HG03354 (cell line): ENCODE data around the gene PTPRN2.

Source experiments
- ATAC-seq: cut with Tn5 transposase; IDR thresholded peaks from one replicate; pipeline ENCODE4 v1.9.1; 2021; ENCODE audit warnings: mild to moderate bottlenecking; ENCODE audit not compliant: unreplicated experiment, poor library complexity, severe bottlenecking

Gene PTPRN2

GRCh38 chr7:158109364-158110033 is 478.1 kb downstream of the PTPRN2 start:
- no peak for ATAC-seq

DNA sequence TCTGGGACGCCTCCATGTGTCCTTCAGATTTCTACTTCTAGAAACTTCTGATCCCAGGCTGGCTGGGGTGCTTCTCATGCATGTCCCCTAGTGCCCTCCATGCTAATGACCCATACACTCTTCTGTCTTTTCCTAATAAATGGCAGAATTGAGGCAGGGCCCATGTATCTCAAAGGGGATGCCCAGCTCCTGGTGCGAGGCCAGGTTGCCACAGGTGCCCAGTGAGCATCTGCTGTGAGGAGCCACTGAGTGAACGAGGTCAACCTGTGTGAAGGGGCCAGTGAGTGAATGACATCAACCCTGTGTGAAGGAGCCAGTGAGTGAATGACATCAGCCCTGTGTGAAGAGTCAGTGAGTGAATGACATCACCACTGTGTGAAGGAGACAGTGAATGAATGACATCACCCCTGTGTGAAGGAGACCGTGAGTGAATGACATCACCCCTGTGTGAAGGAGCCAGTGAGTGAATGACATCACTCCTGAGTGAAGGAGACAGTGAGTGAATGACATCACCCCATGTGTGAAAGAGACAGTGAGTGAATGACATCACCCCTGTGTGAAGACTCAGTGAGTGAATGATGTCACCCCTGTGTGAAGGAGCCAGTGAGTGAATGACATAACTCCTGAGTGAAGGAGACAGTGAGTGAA is 478.9 kb downstream of the PTPRN2 start:
- no peak for ATAC-seq

- ATAC-seq = no peak
These were observed 479.8 kb downstream of the PTPRN2 start for GRCh38 chr7:158107806-158108205.

DNA sequence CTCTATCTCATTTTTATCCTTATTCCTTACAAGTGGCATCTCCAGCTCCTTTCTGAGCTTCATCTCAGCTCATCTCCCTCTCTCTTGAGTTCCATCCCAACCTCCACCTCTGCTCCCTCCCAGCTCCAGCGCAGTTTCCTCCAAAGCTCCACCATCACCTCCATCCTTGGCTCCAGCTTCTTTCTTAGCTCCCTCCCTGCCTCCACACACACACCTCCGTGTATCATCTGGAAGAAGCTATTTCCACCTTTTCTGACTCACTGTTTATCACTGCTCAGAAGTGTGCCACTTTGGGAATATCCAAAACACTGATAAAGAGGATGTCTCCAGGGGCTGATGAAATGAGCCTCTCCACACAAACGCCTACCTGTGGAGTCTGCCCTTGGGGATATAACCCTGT is 481.4 kb downstream of the PTPRN2 start:
- ATAC-seq = no peak

- no peak for ATAC-seq
These were observed 484.2 kb downstream of the PTPRN2 start for GRCh38 chr7:158103378-158103777.

DNA sequence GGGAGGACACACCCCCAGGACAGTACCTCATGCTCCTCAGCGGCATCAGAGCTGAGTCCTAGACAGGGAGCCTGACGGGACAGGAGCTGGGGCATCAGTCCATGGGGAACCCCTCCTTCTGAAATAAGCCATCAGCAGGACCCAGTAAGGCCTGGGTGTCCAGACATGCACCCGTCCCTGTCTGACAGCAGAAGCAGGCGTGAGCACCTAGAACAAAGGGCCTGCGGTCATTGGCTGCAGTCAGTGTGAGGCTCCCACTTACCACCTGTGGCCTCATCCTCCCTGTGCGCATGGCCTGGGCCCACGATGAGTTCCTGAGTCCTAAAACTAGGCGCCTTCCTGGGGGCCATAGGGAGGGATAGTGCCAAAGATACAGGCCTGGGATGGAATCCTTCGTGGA is 484.7 kb downstream of the PTPRN2 start:
- ATAC-seq = no peak

DNA sequence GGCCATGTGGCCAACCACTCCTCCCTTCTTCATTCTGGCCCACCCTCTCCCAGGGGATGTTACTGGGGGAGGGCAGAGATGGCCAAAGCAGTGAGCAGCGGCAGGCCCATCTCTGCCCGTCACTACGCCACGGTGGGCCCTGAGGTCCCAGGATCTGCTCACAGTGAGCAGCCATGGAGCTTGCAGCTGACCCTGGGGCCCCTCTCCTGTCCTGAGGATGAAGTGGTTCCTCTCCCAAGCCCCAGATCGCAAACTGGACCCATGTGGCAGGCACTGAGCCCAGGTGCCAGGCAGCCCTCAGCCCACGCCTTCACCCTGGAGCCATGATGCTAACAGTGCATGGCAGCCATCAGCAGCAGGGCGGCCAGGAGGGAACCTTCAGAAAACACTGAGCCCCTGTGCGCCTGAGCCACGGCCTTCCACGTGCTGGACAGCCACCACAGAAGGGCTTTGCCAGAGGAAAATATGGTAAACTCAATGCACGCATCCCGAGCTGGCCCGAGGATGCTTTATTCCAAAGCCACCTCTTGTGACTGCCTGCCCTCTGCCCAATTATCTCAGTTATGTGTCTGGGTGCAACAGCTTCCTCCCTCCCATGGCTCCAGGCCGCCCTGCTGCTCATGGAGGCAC is 485.7 kb downstream of the PTPRN2 start:
- ATAC-seq = no peak

GRCh38 chr7:158098125-158099030 is 489.2 kb downstream of the PTPRN2 start:
- no peak for ATAC-seq

GRCh38 chr7:158097453-158098124 is 490.0 kb downstream of the PTPRN2 start:
- ATAC-seq = no peak

- no peak for ATAC-seq
These were observed 490.5 kb downstream of the PTPRN2 start for GRCh38 chr7:158097106-158097452.

- ATAC-seq = no peak
These were observed 491.0 kb downstream of the PTPRN2 start for GRCh38 chr7:158096582-158096981.

GRCh38 chr7:158094671-158095226 is 492.9 kb downstream of the PTPRN2 start:
- ATAC-seq = no peak

DNA sequence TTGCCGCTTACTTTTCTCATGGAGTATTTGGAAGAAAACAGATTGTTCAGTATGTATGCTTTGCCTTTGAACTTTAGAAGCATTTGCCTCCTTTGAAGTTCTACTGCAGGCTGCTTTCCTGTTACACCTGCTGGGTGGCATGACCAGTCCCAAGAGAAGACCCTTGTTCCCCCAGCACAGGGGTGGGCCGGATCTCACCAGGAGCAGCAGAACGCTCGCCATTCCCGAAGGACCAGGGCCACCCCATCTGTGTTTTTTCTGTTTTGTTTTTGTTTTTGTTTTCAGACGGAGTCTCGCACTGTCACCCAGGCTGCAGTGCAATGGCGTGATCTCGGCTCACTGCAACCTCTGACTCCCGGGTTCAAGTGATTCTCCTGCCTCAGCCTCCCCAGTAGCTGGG is 493.6 kb downstream of the PTPRN2 start:
- no peak for ATAC-seq

DNA sequence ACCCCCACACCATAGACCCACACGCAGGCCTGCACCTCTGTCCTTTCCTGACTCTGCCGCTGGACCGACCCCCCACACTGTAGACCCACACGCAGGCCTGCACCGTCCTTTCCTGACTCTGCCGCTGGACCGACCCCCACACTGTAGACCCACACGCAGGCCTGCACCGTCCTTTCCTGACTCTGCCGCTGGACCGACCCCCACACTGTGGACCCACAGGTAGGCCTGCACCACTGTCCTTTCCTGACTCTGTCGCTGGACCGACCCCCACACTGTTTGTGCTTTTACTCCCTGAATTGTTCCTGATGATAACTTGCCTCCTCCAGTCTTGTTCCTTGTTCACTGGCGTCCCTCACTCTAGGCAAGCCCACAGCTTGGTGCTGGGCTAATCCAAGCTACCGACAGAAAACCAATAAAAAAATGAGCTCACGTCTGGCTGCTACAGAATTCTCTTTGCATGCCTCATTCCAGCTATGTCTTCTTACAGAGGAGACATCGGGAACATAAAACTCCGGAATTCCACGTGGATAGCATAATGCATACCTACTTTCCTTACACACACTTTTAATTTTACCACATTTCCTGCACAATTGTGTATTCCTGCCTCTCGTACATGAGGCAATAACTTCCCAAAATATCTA is 494.3 kb downstream of the PTPRN2 start:
- no peak for ATAC-seq

DNA sequence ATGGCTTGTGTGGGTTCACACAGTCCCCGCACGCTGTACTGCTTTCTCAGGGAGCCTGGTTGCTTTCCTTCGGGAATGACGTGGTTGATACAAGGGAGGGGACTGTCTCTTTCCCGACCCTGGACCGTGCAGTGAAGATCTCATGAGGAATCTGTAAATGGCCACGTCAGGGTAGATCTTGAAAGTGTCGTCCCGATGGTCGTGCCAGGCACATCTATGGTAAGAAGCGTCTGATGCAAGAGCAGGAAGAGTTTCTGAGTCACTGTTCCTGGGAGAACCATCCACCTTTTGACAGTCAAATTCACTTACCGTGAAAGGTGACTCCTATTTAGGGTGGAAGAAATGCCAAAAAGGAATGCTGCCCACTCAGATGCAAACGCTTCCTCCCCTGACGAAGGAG is 500.4 kb downstream of the PTPRN2 start:
- ATAC-seq = no peak

- no peak for ATAC-seq
These were observed 501.6 kb downstream of the PTPRN2 start for GRCh38 chr7:158085741-158086695.

- ATAC-seq = no peak
These were observed 503.1 kb downstream of the PTPRN2 start for GRCh38 chr7:158084555-158084954.
